GM18505 (cell line): ENCODE results near the gene RASAL1.

Source experiments
- ATAC-seq: cut with Tn5 transposase; IDR thresholded peaks from one replicate; pipeline ENCODE4 v1.9.1; 2021; ENCODE audit not compliant: unreplicated experiment
- POLR2A ChIP-seq: IDR thresholded peaks from 4 replicates; pipeline ENCODE4 v1.6.1; 2011; ENCODE audit warnings: borderline replicate concordance; ENCODE audit not compliant: insufficient read depth, insufficient read length; ENCODE audit errors: extremely low read depth

The RASAL1 gene

GRCh38 chr12:113155646-113156045, 20.1 kb upstream of the RASAL1 start:
- TF ChIP-seq POLR2A, result no peak
- ATAC-seq, result no peak

GRCh38 chr12:113155060-113155459, 19.5 kb upstream of the RASAL1 start:
- ATAC-seq, result no peak

GRCh38 chr12:113154351-113154973, 18.9 kb upstream of the RASAL1 start:
- TF ChIP-seq POLR2A, result no peak
- no peak for ATAC-seq

More at GRCh38 chr12:113155060-113155459, 19.5 kb upstream of the RASAL1 start:
- TF ChIP-seq POLR2A, result no peak

- peak; percentile 54 for ATAC-seq
- TF ChIP-seq POLR2A, result no peak
Measured at GRCh38 chr12:113152835-113153814, 17.6 kb upstream of the RASAL1 start.

GRCh38 chr12:113152196-113152834, 16.8 kb upstream of the RASAL1 start:
- no peak for TF ChIP-seq POLR2A
- no peak for ATAC-seq

GRCh38 chr12:113151655-113152054, 16.1 kb upstream of the RASAL1 start:
- no peak for ATAC-seq
- no peak for TF ChIP-seq POLR2A

- ATAC-seq, result no peak
- TF ChIP-seq POLR2A, result no peak
Measured at GRCh38 chr12:113149361-113150150, 14.0 kb upstream of the RASAL1 start, which contains the start of gene CFAP73. TSS of gene CFAP73 (plus strand) at chr12:113149724. CDS start at chr12:113149858, 134 bp downstream.

- no peak for TF ChIP-seq POLR2A
- ATAC-seq, result no peak
Measured at GRCh38 chr12:113146999-113147398, 11.4 kb upstream of the RASAL1 start.

GRCh38 chr12:113145720-113146551, 10.4 kb upstream of the RASAL1 start:
- no peak for ATAC-seq
- no peak for TF ChIP-seq POLR2A

GRCh38 chr12:113144806-113145205, 9.2 kb upstream of the RASAL1 start:
- no peak for ATAC-seq
- TF ChIP-seq POLR2A, result no peak

GRCh38 chr12:113143959-113144358, 8.4 kb upstream of the RASAL1 start:
- no peak for TF ChIP-seq POLR2A
- no peak for ATAC-seq

- no peak for ATAC-seq
- no peak for TF ChIP-seq POLR2A
Measured at GRCh38 chr12:113142886-113143332, 7.3 kb upstream of the RASAL1 start.
